Measurements from ENCODE around the gene HSD17B14.

The HSD17B14 gene

GRCh38 chr19:48833977-48834376, 2.3 kb downstream of the HSD17B14 start:
- peak overlapping the region in 1 of 2 donors; percentile 59 for H3K27ac Mint-ChIP-seq

GRCh38 chr19:48833049-48833448, 3.2 kb downstream of the HSD17B14 start:
- ATAC-seq (replicated peaks) (no peak), DNase-seq (no peak)
- Mint-ChIP-seq H3K4me1 (ENCODE audit: low read depth in 2 of 2) (peaks cover 21% of the 10 kb centered on the region in 2 donors), H3K36me3 (ENCODE audit: insufficient read depth) (no peaks in the 10 kb centered on the region), H3K4me3 (no peak overlapping the region), H3K27me3 (peaks cover 23 to 36% of the 10 kb centered on the region in 2 donors), H3K9me3 (no peaks in the 10 kb centered on the region), H3K27ac (no peak overlapping the region)

More at GRCh38 chr19:48833977-48834376, 2.3 kb downstream of the HSD17B14 start:
- H3K4me3 Mint-ChIP-seq: no peak overlapping the region
- ATAC-seq (replicated peaks): no peak
- H3K9me3 Mint-ChIP-seq: no peaks in the 10 kb centered on the region
- no peaks in the 10 kb centered on the region for H3K36me3 Mint-ChIP-seq (ENCODE audit: insufficient read depth)
- DNase-seq: no peak
- peaks cover 21% of the 10 kb centered on the region in 2 donors for H3K4me1 Mint-ChIP-seq (ENCODE audit: low read depth in 2 of 2)
- peaks cover 23 to 36% of the 10 kb centered on the region in 2 donors for H3K27me3 Mint-ChIP-seq

- H3K27me3 Mint-ChIP-seq: peaks cover 13 to 24% of the 10 kb centered on the region in 2 donors
- ATAC-seq (replicated peaks) (no peak), DNase-seq (no peak)
- no peaks in the 10 kb centered on the region for H3K36me3 Mint-ChIP-seq (ENCODE audit: insufficient read depth)
- H3K27ac Mint-ChIP-seq: no peak overlapping the region
- no peaks in the 10 kb centered on the region for H3K9me3 Mint-ChIP-seq
- H3K4me1 Mint-ChIP-seq (ENCODE audit: low read depth in 2 of 2): peaks cover 6 to 11% of the 10 kb centered on the region in 2 donors
- no peak overlapping the region for H3K4me3 Mint-ChIP-seq
Observed at GRCh38 chr19:48830965-48831364, 5.3 kb downstream of the HSD17B14 start.

DNA sequence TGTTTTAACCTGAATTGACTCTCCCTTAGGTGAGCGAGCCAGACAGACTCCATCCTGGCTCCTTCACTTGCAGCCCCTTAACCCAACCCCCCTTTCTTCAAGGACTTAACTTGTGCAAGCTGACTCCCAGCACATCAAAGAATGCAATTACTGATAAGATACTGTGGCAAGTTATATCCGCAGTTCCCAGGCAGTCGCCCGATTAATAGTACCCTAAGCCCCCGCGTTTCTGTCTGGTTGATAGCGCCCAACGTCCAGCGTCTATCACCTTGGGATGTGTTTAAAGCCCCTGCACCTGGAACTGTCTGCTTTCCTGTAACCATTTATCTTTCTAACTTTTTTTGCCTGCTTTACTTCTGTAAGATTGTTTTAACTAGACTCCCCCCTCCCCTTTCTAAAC, 6.2 kb downstream of the HSD17B14 start:
- no peak for ATAC-seq (replicated peaks)
- Mint-ChIP-seq H3K4me3 (no peak overlapping the region), H3K27ac (no peak overlapping the region), H3K27me3 (peaks cover 11 to 21% of the 10 kb centered on the region in 2 donors), H3K4me1 (ENCODE audit: low read depth in 2 of 2) (peaks cover 1 to 3% of the 10 kb centered on the region in 2 donors), H3K9me3 (no peaks in the 10 kb centered on the region), H3K36me3 (ENCODE audit: insufficient read depth) (no peaks in the 10 kb centered on the region)
- no peak for DNase-seq

DNA sequence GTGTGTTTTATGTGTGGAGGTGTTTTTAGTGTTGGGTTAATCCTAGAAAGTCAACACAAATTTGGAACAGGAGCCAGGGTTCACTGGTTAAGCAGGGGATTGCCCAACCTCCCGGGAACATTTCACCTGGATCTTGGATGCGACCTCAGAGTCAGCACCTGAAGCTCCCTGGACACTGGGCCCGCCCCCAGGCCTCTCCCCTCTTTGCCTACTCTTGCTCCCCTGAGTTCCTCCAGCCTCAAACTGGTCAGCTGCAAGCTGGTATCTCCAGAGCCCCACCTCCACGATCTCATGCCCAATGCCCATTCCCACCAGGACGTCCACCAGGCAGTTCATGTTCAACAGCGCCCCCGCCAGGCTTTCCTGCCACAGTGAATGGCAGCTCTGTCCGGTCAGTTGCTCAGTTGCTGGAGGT, 9.7 kb downstream of the HSD17B14 start:
- no peaks in the 10 kb centered on the region for H3K4me1 Mint-ChIP-seq (ENCODE audit: low read depth in 2 of 2)
- no peak overlapping the region for H3K4me3 Mint-ChIP-seq
- no peak for ATAC-seq (replicated peaks)
- no peaks in the 10 kb centered on the region for H3K36me3 Mint-ChIP-seq (ENCODE audit: insufficient read depth)
- no peak overlapping the region for H3K27ac Mint-ChIP-seq
- DNase-seq: no peak
- H3K27me3 Mint-ChIP-seq: peaks cover 7 to 10% of the 10 kb centered on the region in 2 donors
- H3K9me3 Mint-ChIP-seq: no peaks in the 10 kb centered on the region

DNA sequence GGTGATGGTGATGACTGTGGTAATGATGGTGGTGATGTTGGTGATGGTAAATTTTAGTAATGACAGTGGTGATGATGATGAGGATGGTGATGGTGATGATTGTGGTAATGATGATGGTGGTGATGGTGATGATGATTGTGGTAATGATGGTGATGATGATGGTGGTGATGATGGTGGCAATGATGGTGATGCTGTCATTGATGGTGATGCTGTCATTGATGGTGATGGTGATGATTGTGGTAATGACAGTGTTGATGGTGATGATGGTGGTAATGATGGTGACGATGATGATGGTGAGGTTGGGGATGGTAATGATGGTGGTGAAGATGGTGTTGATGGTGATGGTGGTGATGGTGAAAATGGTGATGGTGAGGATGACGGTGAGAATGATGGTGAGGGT, 13.8 kb downstream of the HSD17B14 start:
- ATAC-seq (replicated peaks): no peak
- DNase-seq: no peak
- H3K36me3 Mint-ChIP-seq (ENCODE audit: insufficient read depth): no peaks in the 10 kb centered on the region
- no peak overlapping the region for H3K27ac Mint-ChIP-seq
- H3K9me3 Mint-ChIP-seq: no peaks in the 10 kb centered on the region
- H3K4me1 Mint-ChIP-seq (ENCODE audit: low read depth in 2 of 2): no peaks in the 10 kb centered on the region
- no peaks in the 10 kb centered on the region for H3K27me3 Mint-ChIP-seq
- no peak overlapping the region for H3K4me3 Mint-ChIP-seq

- Mint-ChIP-seq H3K27ac (no peak overlapping the region), H3K9me3 (no peaks in the 10 kb centered on the region), H3K36me3 (ENCODE audit: insufficient read depth) (no peaks in the 10 kb centered on the region), H3K4me3 (no peak overlapping the region), H3K4me1 (ENCODE audit: low read depth in 2 of 2) (no peaks in the 10 kb centered on the region), H3K27me3 (no peaks in the 10 kb centered on the region)
- DNase-seq: no peak
- no peak for ATAC-seq (replicated peaks)
Observed at GRCh38 chr19:48821633-48822032, 14.7 kb downstream of the HSD17B14 start.

DNA sequence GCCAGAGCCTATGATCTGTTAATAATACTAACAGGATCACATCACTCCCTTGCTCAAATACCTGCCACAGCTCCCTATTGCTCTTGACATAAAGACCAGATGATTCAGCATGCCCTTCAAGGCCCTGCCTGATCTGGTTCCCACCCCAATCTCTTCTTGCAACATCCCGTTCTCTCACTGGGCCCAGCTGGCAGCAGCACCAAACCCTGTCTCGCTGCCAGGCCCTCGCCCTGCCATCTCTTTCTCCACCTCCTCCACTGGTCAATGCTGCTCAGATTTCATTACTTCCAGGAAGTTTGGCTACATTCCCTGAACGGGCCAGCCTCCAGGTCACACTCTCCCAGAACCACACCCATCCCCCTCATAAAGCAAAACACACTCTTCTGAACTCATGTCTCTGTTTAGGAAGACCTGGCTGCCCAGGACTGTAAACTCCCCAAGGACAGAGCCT, 16.9 kb downstream of the HSD17B14 start:
- no peak for ATAC-seq (replicated peaks)
- no peaks in the 10 kb centered on the region for H3K9me3 Mint-ChIP-seq
- no peaks in the 10 kb centered on the region for H3K36me3 Mint-ChIP-seq (ENCODE audit: insufficient read depth)
- no peak overlapping the region for H3K27ac Mint-ChIP-seq
- no peak for DNase-seq
- no peak overlapping the region for H3K4me3 Mint-ChIP-seq
- H3K4me1 Mint-ChIP-seq (ENCODE audit: low read depth in 2 of 2): no peaks in the 10 kb centered on the region
- no peaks in the 10 kb centered on the region for H3K27me3 Mint-ChIP-seq

- H3K9me3 Mint-ChIP-seq: no peaks in the 10 kb centered on the region
- no peaks in the 10 kb centered on the region for H3K36me3 Mint-ChIP-seq (ENCODE audit: insufficient read depth)
- no peaks in the 10 kb centered on the region for H3K27me3 Mint-ChIP-seq
- no peak overlapping the region for H3K27ac Mint-ChIP-seq
- no peaks in the 10 kb centered on the region for H3K4me1 Mint-ChIP-seq (ENCODE audit: low read depth in 2 of 2)
- ATAC-seq (replicated peaks) (no peak), DNase-seq (no peak)
- H3K4me3 Mint-ChIP-seq: no peak overlapping the region
Observed at GRCh38 chr19:48818234-48818820, 18.0 kb downstream of the HSD17B14 start.

GRCh38 chr19:48817585-48818124, 18.6 kb downstream of the HSD17B14 start:
- Mint-ChIP-seq H3K4me1 (ENCODE audit: low read depth in 2 of 2) (peaks cover under 1% of the 10 kb centered on the region in 2 donors), H3K9me3 (no peaks in the 10 kb centered on the region), H3K4me3 (no peak overlapping the region), H3K27ac (no peak overlapping the region), H3K27me3 (no peaks in the 10 kb centered on the region), H3K36me3 (ENCODE audit: insufficient read depth) (peaks cover 1% of the 10 kb centered on the region)
- DNase-seq (no peak), ATAC-seq (replicated peaks) (no peak)

- no peak overlapping the region for H3K27ac Mint-ChIP-seq
- H3K9me3 Mint-ChIP-seq: no peaks in the 10 kb centered on the region
Observed at GRCh38 chr19:48815870-48816501, 20.3 kb downstream of the HSD17B14 start.

DNA sequence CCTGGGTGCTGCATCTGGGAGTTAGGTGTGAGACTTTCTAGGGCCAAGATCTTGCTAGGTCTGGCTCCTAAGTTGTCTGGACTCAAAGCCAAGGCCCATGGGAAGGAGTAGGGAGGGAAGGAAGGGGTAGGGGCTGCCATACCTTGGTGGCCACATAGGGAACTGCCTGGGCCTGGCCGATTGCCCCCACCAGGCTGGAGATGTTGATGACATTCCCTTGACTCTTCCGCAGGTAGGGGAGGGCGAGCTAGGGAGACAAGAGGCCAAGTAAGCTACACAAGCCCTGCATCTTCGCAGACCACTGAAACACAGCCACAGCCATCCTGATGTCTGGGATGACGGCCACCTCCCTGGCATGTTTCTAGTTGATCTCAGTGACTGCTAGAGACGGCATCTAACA, 21.4 kb downstream of the HSD17B14 start:
- Mint-ChIP-seq H3K4me3 (no peak overlapping the region), H3K27ac (no peak overlapping the region)

More at GRCh38 chr19:48815870-48816501, 20.3 kb downstream of the HSD17B14 start:
- peak; percentile 32 for ATAC-seq (replicated peaks)
- Mint-ChIP-seq H3K27me3 (no peaks in the 10 kb centered on the region), H3K4me3 (no peak overlapping the region), H3K36me3 (ENCODE audit: insufficient read depth) (peaks cover 13% of the 10 kb centered on the region), H3K4me1 (ENCODE audit: low read depth in 2 of 2) (peaks cover 3 to 5% of the 10 kb centered on the region in 2 donors)
- DNase-seq: no peak

GRCh38 chr19:48813123-48813913, 23.0 kb downstream of the HSD17B14 start:
- Mint-ChIP-seq H3K36me3 (ENCODE audit: insufficient read depth) (peaks cover 13% of the 10 kb centered on the region), H3K27ac (no peak overlapping the region), H3K4me1 (ENCODE audit: low read depth in 2 of 2) (peaks cover 18 to 20% of the 10 kb centered on the region in 2 donors), H3K27me3 (no peaks in the 10 kb centered on the region), H3K9me3 (no peaks in the 10 kb centered on the region), H3K4me3 (peak overlapping the region; percentile 81 to 89)
- ATAC-seq (replicated peaks) (no peak), DNase-seq (no peak)

More for the DNA sequence above, 21.4 kb downstream of the HSD17B14 start:
- Mint-ChIP-seq H3K27me3 (no peaks in the 10 kb centered on the region), H3K9me3 (no peaks in the 10 kb centered on the region), H3K4me1 (ENCODE audit: low read depth in 2 of 2) (peaks cover 12 to 13% of the 10 kb centered on the region in 2 donors), H3K36me3 (ENCODE audit: insufficient read depth) (peaks cover 13% of the 10 kb centered on the region)
- ATAC-seq (replicated peaks) (no peak), DNase-seq (no peak)

Data from effector memory CD8-positive, alpha-beta T cell (primary cell).